Left kidney (tissue), 2 donors: Measurements from ENCODE around the gene ST8SIA1. TPM values are rescaled to one million over a fixed set of nuclear protein-coding genes. Genes with fewer than 3 reads are reported as not detected.

ENCODE experiments used
- DNase-seq: peaks from one replicate; pipeline ENCODE4 v3.0.0-alpha.2; 2013
- polyA plus RNA-seq: library from polyadenylated mRNA; unstranded; fragments of 120-200 nt; gene quantifications from one replicate; pipeline ENCODE4 v1.2.1, GENCODE V29; 2013; ENCODE audit not compliant: insufficient read length

Gene ST8SIA1
- polyA plus RNA-seq, 1 donor, result 8.5 TPM

- DNase-seq, result no peak
These were observed 2.3 kb downstream of the ST8SIA1 start for GRCh38 chr12:22332202-22332601.

DNA sequence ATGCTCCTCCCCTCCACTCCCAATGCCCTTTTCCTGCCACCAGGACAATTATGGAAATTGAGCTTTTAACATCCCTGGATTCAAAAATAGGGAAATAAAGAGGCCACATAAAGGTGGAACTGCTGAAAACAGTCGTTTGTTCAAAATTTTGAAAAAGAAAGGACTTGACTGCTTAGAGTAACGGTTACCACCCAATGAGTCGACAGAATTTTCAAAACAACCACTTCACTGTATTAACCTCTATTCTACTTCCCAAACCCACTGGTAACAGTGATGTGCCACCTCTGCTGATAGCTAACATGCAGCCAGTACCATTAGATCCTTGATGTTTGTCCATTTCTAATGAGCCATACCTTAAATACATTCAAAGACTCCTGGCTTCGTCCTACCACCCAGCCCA is 4.9 kb downstream of the ST8SIA1 start:
- DNase-seq, result no peak

DNA sequence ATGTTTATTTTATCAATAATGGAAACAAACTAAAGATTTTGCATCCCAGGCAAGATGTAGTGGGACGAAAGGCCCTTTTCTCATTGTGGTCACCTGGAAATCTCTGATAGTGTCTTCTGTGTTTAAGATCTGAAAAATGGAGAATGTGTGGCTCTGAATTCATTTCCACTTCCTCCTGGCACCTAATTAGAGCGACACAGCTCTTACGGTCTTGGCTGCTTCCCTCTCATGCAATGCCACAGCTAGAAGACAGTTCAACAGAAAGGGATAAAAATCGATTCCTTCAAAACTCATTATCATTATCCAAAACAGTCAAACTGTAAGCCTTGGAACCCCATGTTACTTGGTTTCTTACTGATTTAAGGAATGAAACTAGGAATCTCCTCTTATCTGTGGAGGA is 9.3 kb downstream of the ST8SIA1 start:
- DNase-seq, result no peak

DNA sequence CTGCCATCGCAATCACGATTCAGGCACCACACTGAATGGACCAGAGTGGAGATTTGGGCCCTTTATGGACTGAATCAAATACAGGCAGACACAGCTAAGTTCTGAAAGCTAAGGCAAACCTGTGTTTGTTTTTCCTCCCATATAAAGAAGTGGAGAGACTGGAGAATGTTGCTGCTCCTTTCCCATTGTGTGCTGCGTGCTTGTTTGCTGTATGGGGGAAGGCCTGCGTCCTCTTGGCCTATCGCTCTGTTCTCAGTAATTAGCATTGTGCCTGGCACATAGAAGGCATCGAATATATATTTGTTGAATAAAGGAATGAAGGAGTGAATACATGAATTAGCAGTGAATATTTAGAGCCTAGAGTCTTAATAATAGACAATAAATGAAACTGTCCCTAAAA is 12.4 kb downstream of the ST8SIA1 start:
- DNase-seq, result no peak

DNA sequence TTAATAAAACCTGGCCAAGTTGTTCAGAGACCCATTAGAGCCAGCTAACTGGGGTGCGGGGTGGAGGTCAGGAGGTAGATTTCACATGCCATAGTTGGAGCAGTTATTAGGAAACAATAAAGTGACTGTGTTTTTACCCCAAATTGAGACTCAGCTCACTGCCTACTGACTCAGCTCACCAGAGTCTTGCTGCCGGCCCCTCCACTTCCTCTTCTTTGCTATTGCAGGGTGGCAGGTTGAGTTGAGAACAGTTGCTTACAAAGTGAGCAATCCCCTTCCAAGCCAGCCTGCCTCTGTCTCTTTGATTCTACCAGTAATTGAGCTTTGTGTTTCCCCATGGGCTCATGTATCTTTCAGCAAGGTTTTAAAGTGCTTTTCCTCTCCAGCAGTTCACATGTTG is 12.9 kb downstream of the ST8SIA1 start:
- DNase-seq, result no peak

DNA sequence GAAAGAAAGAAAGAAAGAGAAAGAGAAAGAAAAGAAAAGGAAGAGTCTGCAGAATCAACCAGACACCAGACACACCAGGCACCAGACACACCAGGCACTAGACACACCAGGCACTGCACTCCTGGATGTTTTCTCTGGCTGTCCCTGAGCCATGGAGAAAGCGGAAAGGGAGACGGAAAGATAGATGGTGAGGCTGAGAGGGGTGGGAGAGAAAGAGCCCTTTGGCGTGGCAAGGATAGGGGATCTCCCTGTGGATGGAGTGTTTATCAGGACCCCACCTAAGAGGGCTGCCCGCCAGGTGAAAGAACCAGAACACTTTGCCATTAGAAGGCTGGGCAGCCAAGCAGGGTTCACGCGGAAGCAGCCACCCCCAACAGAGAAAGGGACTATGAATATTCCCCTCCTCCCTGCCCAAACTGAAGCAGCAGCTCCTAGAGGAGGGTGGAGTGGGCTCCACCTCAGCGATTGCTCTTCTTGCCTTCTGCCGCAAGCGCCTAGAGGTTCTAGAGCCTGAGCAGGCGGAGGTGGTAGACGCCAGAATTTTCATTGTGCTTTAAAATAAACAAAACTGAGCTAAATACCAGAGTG is 13.4 kb downstream of the ST8SIA1 start:
- no peak for DNase-seq

GRCh38 chr12:22318108-22318737 is 16.3 kb downstream of the ST8SIA1 start:
- DNase-seq, result no peak

- DNase-seq, result no peak
These were observed 20.6 kb downstream of the ST8SIA1 start for GRCh38 chr12:22313963-22314330.

- no peak for DNase-seq
These were observed 21.1 kb downstream of the ST8SIA1 start for GRCh38 chr12:22313286-22313962.

DNA sequence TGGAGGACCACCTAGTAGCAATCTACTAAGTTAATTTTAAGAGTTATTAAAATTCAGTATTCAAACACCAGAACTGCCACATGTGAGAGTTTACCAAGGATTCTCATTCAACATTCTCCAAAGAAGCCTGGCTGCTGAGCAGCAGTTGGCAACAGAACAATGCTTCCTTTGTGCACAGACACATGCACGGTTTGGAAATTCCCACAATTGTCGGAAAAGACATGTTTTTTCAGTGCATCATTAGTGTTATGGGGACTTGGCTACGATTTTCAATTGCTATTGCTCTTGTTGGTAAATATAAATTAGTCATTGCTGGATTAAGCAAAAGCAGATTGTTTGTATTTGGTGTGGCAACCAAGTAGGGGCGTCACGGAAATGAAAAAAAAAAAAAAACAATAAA is 22.2 kb downstream of the ST8SIA1 start:
- no peak for DNase-seq

DNA sequence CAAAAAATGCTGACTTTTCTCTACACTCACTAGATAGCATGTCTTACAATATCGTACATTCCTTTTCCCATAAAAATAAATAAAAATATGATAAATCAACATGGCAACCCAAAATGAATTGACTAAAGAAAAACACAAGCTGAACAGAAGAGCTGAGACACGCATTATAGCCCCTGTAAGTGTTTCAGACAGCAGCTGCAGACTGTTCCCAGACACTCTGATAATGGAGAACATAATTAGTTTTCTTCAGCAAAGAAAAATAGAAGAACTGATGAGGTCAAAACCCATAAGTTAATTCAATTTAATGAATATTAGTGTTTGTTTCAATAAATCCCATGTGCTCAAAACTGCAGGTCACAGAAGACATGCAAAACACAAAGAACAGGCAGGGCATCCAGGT is 23.8 kb downstream of the ST8SIA1 start:
- DNase-seq, result no peak

DNA sequence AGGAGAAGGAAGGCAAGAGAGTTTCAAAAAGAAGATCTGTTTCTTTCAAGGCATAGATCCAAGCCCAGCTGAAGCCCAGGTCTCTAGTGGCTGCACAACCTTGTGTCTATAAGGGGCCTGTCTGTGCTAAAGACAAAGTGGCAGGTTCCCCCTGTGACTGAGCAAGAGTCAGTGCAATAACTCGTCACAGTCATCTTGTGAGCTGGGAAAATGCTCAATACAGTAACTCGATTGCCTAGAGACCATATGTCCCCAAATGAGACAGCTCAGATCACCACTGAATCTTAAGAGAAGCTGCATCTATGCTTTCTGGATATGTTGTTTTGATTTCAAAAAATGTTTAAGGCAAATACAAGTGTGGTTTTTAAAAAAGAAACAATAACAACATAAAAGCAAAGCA is 24.2 kb downstream of the ST8SIA1 start:
- DNase-seq, result no peak

- no peak for DNase-seq
These were observed 26.7 kb downstream of the ST8SIA1 start for GRCh38 chr12:22307811-22308210.

DNA sequence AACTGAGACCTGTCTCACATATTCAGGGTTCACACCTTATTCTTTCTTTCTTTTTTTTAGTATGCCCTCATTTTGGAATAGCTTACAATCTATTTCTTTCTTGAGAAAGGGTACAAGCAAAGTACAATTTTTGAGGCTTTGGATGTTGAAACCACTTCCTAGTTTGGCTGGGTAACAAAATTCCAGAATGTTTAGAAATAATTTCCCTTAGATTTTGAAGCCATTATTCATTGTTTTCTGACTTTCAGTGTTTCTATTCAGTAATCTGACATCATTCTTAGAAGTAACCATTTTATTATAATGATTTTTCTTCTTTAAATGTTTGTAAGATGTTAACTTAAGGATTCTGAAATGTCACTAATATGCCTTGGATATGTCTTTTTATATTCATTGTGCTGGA is 28.2 kb downstream of the ST8SIA1 start:
- no peak for DNase-seq

- DNase-seq, result no peak
These were observed 30.2 kb downstream of the ST8SIA1 start for GRCh38 chr12:22304341-22304740.

DNA sequence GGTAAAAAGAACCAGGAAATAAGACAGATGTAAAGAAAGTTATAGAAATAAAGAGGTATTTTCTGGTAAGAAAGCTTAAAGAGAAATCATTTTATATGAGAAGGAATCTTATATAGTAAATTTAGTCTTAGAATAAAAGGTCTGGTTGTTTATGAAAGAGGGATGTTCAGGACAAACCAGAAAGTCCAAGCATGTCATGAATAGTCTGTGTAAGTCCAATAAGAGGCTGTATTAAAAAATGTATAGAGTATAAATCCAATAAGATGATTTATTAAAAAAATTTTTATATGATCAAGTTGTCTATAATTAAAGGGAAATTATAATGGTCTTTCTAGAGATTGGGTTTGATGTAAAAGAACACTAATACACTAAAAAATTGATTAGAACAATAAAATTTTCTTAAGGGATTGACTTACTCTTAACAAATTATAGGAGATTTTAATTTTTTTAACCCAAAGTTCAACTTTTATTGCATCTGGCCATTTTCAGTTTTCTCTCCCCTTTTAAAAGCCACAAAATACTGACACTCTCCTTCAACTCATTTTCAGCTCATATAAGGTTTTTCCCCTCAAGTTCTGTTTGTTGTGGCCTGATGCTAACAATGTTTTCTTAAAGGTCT is 35.1 kb downstream of the ST8SIA1 start:
- DNase-seq, result no peak

GRCh38 chr12:22289250-22289649 is 45.3 kb downstream of the ST8SIA1 start:
- no peak for DNase-seq

- DNase-seq, result no peak
These were observed 46.5 kb downstream of the ST8SIA1 start for GRCh38 chr12:22287776-22288621.

DNA sequence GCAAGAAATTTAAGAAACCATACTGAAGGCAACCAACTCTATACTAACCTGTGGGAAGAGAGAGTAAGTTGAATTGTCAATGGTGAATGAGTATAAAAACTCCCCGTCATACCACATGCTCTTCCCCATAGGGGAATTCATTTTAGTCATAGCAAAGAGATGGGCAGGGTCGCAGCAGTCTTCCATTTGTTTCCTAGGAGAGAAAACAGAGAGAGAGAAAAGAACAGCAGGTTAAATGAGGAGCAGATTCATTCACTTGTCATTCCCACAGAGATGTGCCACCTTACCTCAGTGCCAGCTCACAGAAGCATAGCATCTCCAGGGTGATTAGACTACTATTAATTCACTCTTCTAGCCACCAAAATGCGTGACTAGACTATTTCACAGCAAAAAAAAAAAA is 47.4 kb downstream of the ST8SIA1 start:
- DNase-seq, result no peak

DNA sequence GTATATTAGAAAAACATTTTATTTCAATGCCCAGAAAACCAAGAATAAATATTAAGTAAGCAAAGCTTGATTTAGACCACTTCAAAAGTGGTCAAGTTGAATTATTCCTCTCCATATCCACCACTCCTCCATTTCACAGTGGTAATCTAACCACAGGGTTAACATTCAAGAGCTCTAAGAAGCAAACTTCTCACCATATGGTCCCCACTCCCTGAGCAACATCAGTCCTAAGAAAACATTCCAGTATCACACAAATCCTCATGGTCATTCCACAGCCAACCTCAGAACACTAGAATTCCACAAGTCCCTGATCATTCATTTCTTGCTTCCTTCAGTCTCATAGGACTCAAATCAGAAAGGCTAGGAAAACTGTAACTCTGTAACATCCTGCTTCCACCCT is 47.9 kb downstream of the ST8SIA1 start:
- DNase-seq, result no peak

DNA sequence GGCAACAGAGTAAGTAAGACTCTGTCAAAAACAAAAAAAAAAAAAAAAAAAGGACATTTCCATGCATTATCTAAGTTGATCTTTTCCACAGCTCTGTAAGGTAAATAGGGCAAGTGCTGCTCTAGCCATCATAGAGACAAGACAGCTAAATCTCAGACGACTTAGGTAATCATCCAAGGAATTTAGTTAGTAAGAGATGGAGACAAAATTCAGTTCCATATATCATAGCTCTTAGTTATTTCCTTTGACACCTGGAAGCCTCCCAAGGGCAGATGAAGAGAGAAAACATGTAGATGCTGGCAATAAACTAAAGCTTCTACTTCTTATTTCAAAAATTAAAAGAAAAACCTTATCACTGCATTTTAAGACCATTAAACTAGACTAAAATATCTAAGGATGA is 48.7 kb downstream of the ST8SIA1 start:
- no peak for DNase-seq

DNA sequence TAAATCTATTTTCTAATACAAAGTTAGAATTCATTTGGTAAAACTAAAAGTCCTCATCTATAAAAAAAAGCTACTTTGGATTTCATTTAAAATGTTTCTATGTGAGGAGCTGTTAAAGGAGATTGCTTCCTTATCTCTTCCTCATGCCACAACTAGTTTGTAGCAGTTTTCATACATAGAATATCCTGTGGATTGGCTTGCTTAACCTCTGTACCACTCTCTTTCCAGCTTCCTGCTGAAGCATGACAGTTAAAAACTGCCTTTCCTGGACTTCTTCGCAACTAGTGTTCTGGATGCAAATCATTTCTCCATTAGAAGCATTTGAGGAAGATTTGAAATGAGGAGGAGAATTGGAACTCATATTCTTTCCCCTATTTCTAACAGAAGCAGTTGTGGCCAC is 49.6 kb downstream of the ST8SIA1 start:
- DNase-seq, result no peak

DNA sequence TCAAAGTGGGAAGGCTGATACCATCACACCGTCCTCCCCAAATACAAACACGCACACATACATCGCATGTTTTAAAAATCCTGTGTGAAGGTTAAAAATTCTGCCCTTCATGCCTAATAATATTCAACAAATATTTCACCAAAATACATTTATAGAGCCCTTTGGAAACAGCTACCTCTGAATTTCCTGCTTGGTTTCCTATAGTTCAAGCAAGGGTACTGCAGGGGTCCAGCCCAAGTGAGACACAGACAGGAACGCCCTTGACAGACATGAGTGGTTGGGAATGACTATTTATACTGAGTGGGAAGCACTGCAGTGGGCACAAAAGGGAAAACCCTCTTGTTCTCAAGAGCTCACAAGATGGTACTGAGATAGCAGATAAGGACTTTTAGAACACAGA is 51.0 kb downstream of the ST8SIA1 start:
- DNase-seq, result no peak
